Prostate gland (tissue), 2 donors: ENCODE data around the gene GRK1. TPM values are rescaled to one million over a fixed set of nuclear protein-coding genes. Genes with fewer than 3 reads are reported as not detected.
A peak's percentile ranks its signal among the peaks of the same experiment; 100 is the strongest.

Source experiments
- DNase-seq: peaks from one replicate; pipeline ENCODE4 v3.0.0-alpha.2; 2019; ENCODE audit warnings: low spot score
- H3K27ac ChIP-seq, 2 donors: fragments of 200-600 bp; sonication (generic); 2 replicates each; pipeline ENCODE4 v1.5.1; 2017 to 2019
- H3K27me3 ChIP-seq: fragments of 200-600 bp; sonication (generic); replicated peaks from 2 replicates; pipeline ENCODE4 v1.5.1; 2019; ENCODE audit not compliant: insufficient read depth
- H3K36me3 ChIP-seq, 2 donors: fragments of 200-600 bp; sonication (generic); 1 replicate in 1 of 2; 2 replicates in 1 of 2; pipeline versions ENCODE4 v1.5.1 to v1.8.1; 2017 to 2019
- H3K4me1 ChIP-seq: fragments of 200-600 bp; sonication (generic); replicated peaks from 2 replicates; pipeline ENCODE4 v1.5.1; 2019
- H3K4me3 ChIP-seq, 2 donors: fragments of 200-600 bp; sonication (generic); 2 replicates each; pipeline ENCODE4 v1.5.1; 2017 to 2019
- H3K9me3 ChIP-seq: fragments of 200-600 bp; sonication (generic); 2 replicates; pipeline ENCODE4 v1.5.1; 2017
- CTCF ChIP-seq, 4 experiments: fragments of 200-600 bp in 2 of 4; fragments of 450-650 bp in 2 of 4; sonication (generic) in 2 of 4; IDR thresholded peaks; 1 replicate in 3 of 4; 2 replicates in 1 of 4; pipeline ENCODE4 v1.5.1; 2016 to 2019; ENCODE audit warnings: antibody characterized with exemption in 4 of 4, mild to moderate bottlenecking in 2 of 4, moderate library complexity in 2 of 4
- POLR2A ChIP-seq: fragments of 450-650 bp; IDR thresholded peaks from one replicate; pipeline ENCODE4 v1.6.1; 2016; ENCODE audit warnings: antibody characterized with exemption, mild to moderate bottlenecking
- POLR2AphosphoS5 ChIP-seq: sonication (generic); formaldehyde crosslinking; IDR thresholded peaks from one replicate; pipeline ENCODE4 v1.6.1; 2017; ENCODE audit warnings: antibody characterized with exemption
- WGBS: methylation state at CpG from one replicate; pipeline ENCODE4 v1.1.5; 2018; 5-methylcytosine and 5-hydroxymethylcytosine counted together
- intact Hi-C: fragments of 100-400 bp; cut with DNase I; formaldehyde crosslinking; loops from one replicate; pipeline ENCODE4 v1.14.2; 2022
- total RNA-seq, 2 donors: library from RNA; depleted of rRNA; stranded (reverse); fragments of >200 nt; gene quantifications; one replicate each; pipeline ENCODE4 v1.1.0, GENCODE V29; 2016

GRK1 gene
- total RNA-seq, 2 donors from 2014 or later: 0.23 TPM; not detected in 1

GRCh38 chr13:113756441-113757097, 89.5 kb downstream of the GRK1 start:
- Histone ChIP-seq H3K27me3 (no peaks in the 10 kb centered on the region), H3K36me3 (no peaks in the 10 kb centered on the region), H3K9me3 (no peaks in the 10 kb centered on the region), H3K4me1 (no peaks in the 10 kb centered on the region), H3K27ac (no peak overlapping the region), H3K4me3 (no peak overlapping the region)
- DNase-seq: no peak
- 94% methylated on average over 20 of the region's 20 CpGs for WGBS
- intact Hi-C loops: no loop called here
- TF ChIP-seq POLR2A: no peak
- no peak for TF ChIP-seq CTCF (IDR thresholded peaks at IDR 0.05)
- no peak for TF ChIP-seq POLR2AphosphoS5

GRCh38 chr13:113758651-113759524, 91.9 kb downstream of the GRK1 start, which contains the start of gene TMEM255B:
Gene TMEM255B (plus strand): TSS chr13:113759226. CDS start chr13:113759270, 44 bp downstream.
- 1% methylated on average over 72 of the region's 80 CpGs for WGBS
- no peaks in the 10 kb centered on the region for H3K36me3 ChIP-seq
- H3K27me3 ChIP-seq: no peaks in the 10 kb centered on the region
- peak within 1 kb of the TSS; percentile 70 to 79 for H3K27ac ChIP-seq
- no peaks in the 10 kb centered on the region for H3K4me1 ChIP-seq
- peak; percentile 71 for DNase-seq
- H3K9me3 ChIP-seq: no peaks in the 10 kb centered on the region
- peak within 1 kb of the TSS; percentile 52 to 60 for H3K4me3 ChIP-seq
- intact Hi-C loops: no loop called here
- TF ChIP-seq CTCF (IDR thresholded peaks at IDR 0.05): peak; percentile 12 to 47 (median 32)
- TF ChIP-seq POLR2AphosphoS5: no peak
- peak; percentile 26 for TF ChIP-seq POLR2A

- peak overlapping the region; percentile 70 to 79 for H3K27ac ChIP-seq
- no peak for DNase-seq
- no peaks in the 10 kb centered on the region for H3K36me3 ChIP-seq
- 2% methylated on average over 26 of the region's 26 CpGs for WGBS
- no peak for TF ChIP-seq CTCF (IDR thresholded peaks at IDR 0.05)
- TF ChIP-seq POLR2AphosphoS5: no peak
- no peak for TF ChIP-seq POLR2A
- H3K9me3 ChIP-seq: no peaks in the 10 kb centered on the region
- no peaks in the 10 kb centered on the region for H3K4me1 ChIP-seq
- peak overlapping the region; percentile 52 to 60 for H3K4me3 ChIP-seq
- no peaks in the 10 kb centered on the region for H3K27me3 ChIP-seq
- intact Hi-C loops: no loop called here
These were observed 92.6 kb downstream of the GRK1 start for GRCh38 chr13:113759525-113760137.

- no peaks in the 10 kb centered on the region for H3K36me3 ChIP-seq
- H3K4me3 ChIP-seq: no peak overlapping the region
- 83% methylated on average over 7 of the region's 7 CpGs for WGBS
- H3K4me1 ChIP-seq: no peaks in the 10 kb centered on the region
- no peak for DNase-seq
- H3K9me3 ChIP-seq: no peaks in the 10 kb centered on the region
- H3K27me3 ChIP-seq: no peaks in the 10 kb centered on the region
- no peak for TF ChIP-seq CTCF (IDR thresholded peaks at IDR 0.05)
- TF ChIP-seq POLR2A: no peak
- no peak for TF ChIP-seq POLR2AphosphoS5
- intact Hi-C loops: no loop called here
- H3K27ac ChIP-seq: no peak overlapping the region
These were observed 94.1 kb downstream of the GRK1 start for GRCh38 chr13:113761136-113761535.
